Loucy (cell line): ENCODE measurements around the gene KRT39.

ENCODE experiments used
- EZH2phosphoT487 ChIP-seq: fragments of 200-600 bp; IDR thresholded peaks from 2 replicates; pipeline ENCODE4 v1.6.1; 2018; ENCODE audit warnings: antibody characterized with exemption, mild to moderate bottlenecking, moderate library complexity, borderline replicate concordance
- TF ChIP-seq, protein P1 (sequence below): fragments of 200-600 bp; sonication (generic); conservative IDR thresholded peaks from 2 replicates; pipeline ENCODE4 v1.5.1; 2014; ENCODE audit warnings: mild to moderate bottlenecking, antibody characterized with exemption, low read length

DNA sequence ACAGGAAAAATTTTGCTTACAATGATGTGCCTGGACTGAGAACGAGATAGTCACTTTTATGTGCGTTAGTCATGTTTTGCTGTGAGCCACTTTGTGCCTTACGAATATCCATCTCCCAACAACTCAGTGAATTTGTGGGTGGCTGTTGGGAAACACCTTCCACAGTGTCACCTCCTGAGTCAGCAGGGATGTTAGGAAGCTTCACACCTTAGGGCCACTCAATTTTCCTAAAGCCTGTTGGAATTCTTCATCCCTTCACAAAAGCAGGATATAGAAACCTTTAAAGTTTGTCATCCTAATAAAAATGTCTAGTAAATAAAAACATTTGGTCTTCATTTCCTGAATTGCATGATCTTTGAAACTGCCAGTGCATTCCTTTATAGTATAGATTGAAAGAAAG, 46.4 kb upstream of the KRT39 start:
- TF ChIP-seq, protein P1, sequence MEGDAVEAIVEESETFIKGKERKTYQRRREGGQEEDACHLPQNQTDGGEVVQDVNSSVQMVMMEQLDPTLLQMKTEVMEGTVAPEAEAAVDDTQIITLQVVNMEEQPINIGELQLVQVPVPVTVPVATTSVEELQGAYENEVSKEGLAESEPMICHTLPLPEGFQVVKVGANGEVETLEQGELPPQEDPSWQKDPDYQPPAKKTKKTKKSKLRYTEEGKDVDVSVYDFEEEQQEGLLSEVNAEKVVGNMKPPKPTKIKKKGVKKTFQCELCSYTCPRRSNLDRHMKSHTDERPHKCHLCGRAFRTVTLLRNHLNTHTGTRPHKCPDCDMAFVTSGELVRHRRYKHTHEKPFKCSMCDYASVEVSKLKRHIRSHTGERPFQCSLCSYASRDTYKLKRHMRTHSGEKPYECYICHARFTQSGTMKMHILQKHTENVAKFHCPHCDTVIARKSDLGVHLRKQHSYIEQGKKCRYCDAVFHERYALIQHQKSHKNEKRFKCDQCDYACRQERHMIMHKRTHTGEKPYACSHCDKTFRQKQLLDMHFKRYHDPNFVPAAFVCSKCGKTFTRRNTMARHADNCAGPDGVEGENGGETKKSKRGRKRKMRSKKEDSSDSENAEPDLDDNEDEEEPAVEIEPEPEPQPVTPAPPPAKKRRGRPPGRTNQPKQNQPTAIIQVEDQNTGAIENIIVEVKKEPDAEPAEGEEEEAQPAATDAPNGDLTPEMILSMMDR = no peak
- no peak for TF ChIP-seq EZH2phosphoT487
